Activated T-cell treated with anti-CD3 and anti-CD28 coated beads for 1 hour (primary cell): ENCODE measurements around the gene NAA80.
"Not testable (repeated sequence)": the region's sequence is repeated elsewhere in the genome, so short reads cannot be mapped to it uniquely, and the experiment has no call there.

ENCODE experiments used
- DNase-seq: peaks from one replicate; pipeline ENCODE4 v3.0.0-alpha.2; 2020; ENCODE audit warnings: low read depth

Gene NAA80

GRCh38 chr3:50290161-50290641 lies 9.0 kb downstream of the NAA80 start:
- DNase-seq: no peak

GRCh38 chr3:50289130-50289529 lies 10.1 kb downstream of the NAA80 start:
- DNase-seq: no peak

GRCh38 chr3:50288387-50289007 lies 10.7 kb downstream of the NAA80 start:
- DNase-seq: no peak

- DNase-seq: no peak
Measured at GRCh38 chr3:50287262-50287661, 11.9 kb downstream of the NAA80 start.

- DNase-seq: no peak
Measured at GRCh38 chr3:50286322-50287227, 12.6 kb downstream of the NAA80 start.

GRCh38 chr3:50284121-50284520 lies 15.1 kb downstream of the NAA80 start:
- DNase-seq: not testable (repeated sequence)

- DNase-seq: no peak
Measured at GRCh38 chr3:50279255-50280016, 19.8 kb downstream of the NAA80 start.

- DNase-seq: no peak
Measured at GRCh38 chr3:50278880-50279224, 20.4 kb downstream of the NAA80 start, which contains the start of gene LSMEM2. LSMEM2 (plus strand) TSS chr3:50279087; CDS start chr3:50279114, 27 bp downstream.

- DNase-seq: no peak
Measured at GRCh38 chr3:50278123-50278879, 20.9 kb downstream of the NAA80 start.

- DNase-seq: no peak
Measured at GRCh38 chr3:50276762-50277101, 22.5 kb downstream of the NAA80 start.

GRCh38 chr3:50275996-50276761 lies 23.0 kb downstream of the NAA80 start:
- DNase-seq: no peak

- no peak for DNase-seq
Measured at GRCh38 chr3:50275141-50275995, 23.8 kb downstream of the NAA80 start.

- peak; percentile 70 for DNase-seq
Measured at GRCh38 chr3:50274371-50275104, 24.7 kb downstream of the NAA80 start.

- no peak for DNase-seq
Measured at GRCh38 chr3:50273689-50274065, 25.5 kb downstream of the NAA80 start.

GRCh38 chr3:50272911-50273688 lies 26.1 kb downstream of the NAA80 start:
- DNase-seq: peak; percentile 88

GRCh38 chr3:50272538-50272910 lies 26.7 kb downstream of the NAA80 start:
- not testable (repeated sequence) for DNase-seq

- no peak for DNase-seq
Measured at GRCh38 chr3:50271314-50271936, 27.8 kb downstream of the NAA80 start.
